GM04503 (cell line): ENCODE data around the gene TOMM20.

Experiments
- DNase-seq: peaks from one replicate; pipeline ENCODE4 v3.0.0-alpha.2; 2012; ENCODE audit warnings: low read depth

The TOMM20 gene

GRCh38 chr1:235063068-235063765, 65.4 kb downstream of the TOMM20 start:
- no peak for DNase-seq

- DNase-seq = no peak
These were observed 67.8 kb downstream of the TOMM20 start for GRCh38 chr1:235060607-235061470.
